H9 (cell line): Measurements from ENCODE around the gene CLCN5. TPM values are rescaled to one million over a fixed set of nuclear protein-coding genes. Genes with fewer than 3 reads are reported as not detected.

Experiments used
- DNase-seq: peaks from one replicate; pipeline ENCODE4 v3.0.0-alpha.2; 2017
- H2AFZ ChIP-seq: one replicate; pipeline ENCODE4 v1.6.1; 2013; ENCODE audit warnings: mild to moderate bottlenecking, low read length, control low read depth, moderate library complexity
- H2AK5ac ChIP-seq: 2 replicates; pipeline ENCODE4 v1.6.1; 2013; ENCODE audit warnings: low read length, control low read depth, mixed read lengths; ENCODE audit not compliant: insufficient read length
- H2BK120ac ChIP-seq: one replicate; pipeline ENCODE4 v1.6.1; 2013; ENCODE audit warnings: low read depth, mild to moderate bottlenecking, low read length, control low read depth, inconsistent platforms; ENCODE audit not compliant: poor library complexity, severe bottlenecking
- H2BK12ac ChIP-seq: 2 replicates; pipeline ENCODE4 v1.6.1; 2013; ENCODE audit warnings: low read length, control low read depth, mixed read lengths, low read depth; ENCODE audit not compliant: insufficient read length
- H2BK15ac ChIP-seq: 2 replicates; pipeline ENCODE4 v1.6.1; 2013; ENCODE audit warnings: low read depth, low read length, control low read depth
- H2BK20ac ChIP-seq: one replicate; pipeline ENCODE4 v1.6.1; 2013; ENCODE audit warnings: low read depth, mild to moderate bottlenecking, low read length, control low read depth, inconsistent platforms; ENCODE audit not compliant: poor library complexity, severe bottlenecking
- H2BK5ac ChIP-seq: 2 replicates; pipeline ENCODE4 v1.6.1; 2013; ENCODE audit warnings: low read length, control low read depth, mixed read lengths; ENCODE audit not compliant: insufficient read length
- H3K14ac ChIP-seq: 2 replicates; pipeline ENCODE4 v1.6.1; 2013; ENCODE audit warnings: low read length, control low read depth; ENCODE audit not compliant: insufficient read depth
- H3K18ac ChIP-seq: 2 replicates; pipeline ENCODE4 v1.6.1; 2013; ENCODE audit warnings: low read depth, mild to moderate bottlenecking, mixed read lengths, low read length, control low read depth; ENCODE audit not compliant: insufficient read length
- H3K23ac ChIP-seq: 2 replicates; pipeline ENCODE4 v1.6.1; 2013; ENCODE audit warnings: low read length, control low read depth, mixed read lengths, low read depth; ENCODE audit not compliant: insufficient read length
- H3K23me2 ChIP-seq: 2 replicates; pipeline ENCODE4 v1.6.1; 2013; ENCODE audit warnings: low read depth, mild to moderate bottlenecking, mixed read lengths, low read length, control low read depth; ENCODE audit not compliant: insufficient read length, poor library complexity, severe bottlenecking
- H3K27ac ChIP-seq: 2 replicates; pipeline ENCODE4 v1.5.1; 2013; ENCODE audit warnings: low read length, control low read depth, mixed read lengths, low read depth; ENCODE audit not compliant: insufficient read length
- H3K27me3 ChIP-seq: 2 replicates; pipeline ENCODE4 v1.6.1; 2013; ENCODE audit warnings: low read length, control low read depth, inconsistent platforms; ENCODE audit not compliant: insufficient read depth
- H3K4ac ChIP-seq: 2 replicates; pipeline ENCODE4 v1.6.1; 2013; ENCODE audit warnings: low read depth, mild to moderate bottlenecking, control low read depth, inconsistent platforms, low read length, moderate library complexity
- H3K4me1 ChIP-seq: 2 replicates; pipeline ENCODE4 v1.6.1; 2013; ENCODE audit warnings: low read length, control low read depth, inconsistent platforms; ENCODE audit not compliant: insufficient read depth
- H3K4me2 ChIP-seq: 2 replicates; pipeline ENCODE4 v1.6.1; 2013; ENCODE audit warnings: low read length, control low read depth, mixed read lengths; ENCODE audit not compliant: insufficient read length, insufficient read depth
- H3K56ac ChIP-seq: 2 replicates; pipeline ENCODE4 v1.6.1; 2013; ENCODE audit warnings: low read depth, mild to moderate bottlenecking, mixed read lengths, low read length, control low read depth; ENCODE audit not compliant: insufficient read length
- H3K79me1 ChIP-seq: 2 replicates; pipeline ENCODE4 v1.6.1; 2013; ENCODE audit warnings: low read depth, mild to moderate bottlenecking, moderate library complexity, low read length, control low read depth, inconsistent platforms; ENCODE audit not compliant: insufficient read depth, poor library complexity, severe bottlenecking
- H3K79me2 ChIP-seq: 2 replicates; pipeline ENCODE4 v1.6.1; 2013; ENCODE audit warnings: low read length, control low read depth, inconsistent platforms; ENCODE audit not compliant: insufficient read depth
- H3K9ac ChIP-seq: 2 replicates; pipeline ENCODE4 v1.6.1; 2013; ENCODE audit warnings: low read length, control low read depth, mixed read lengths; ENCODE audit not compliant: insufficient read length; ENCODE audit errors: extremely low read depth
- H3K9me3 ChIP-seq: one replicate; pipeline ENCODE4 v1.6.1; 2013; ENCODE audit warnings: low read depth, low read length, inconsistent platforms; ENCODE audit not compliant: control insufficient read depth
- H3T11ph ChIP-seq: one replicate; pipeline ENCODE4 v1.6.1; 2013; ENCODE audit warnings: mild to moderate bottlenecking, low read length, control low read depth, inconsistent platforms
- H4K20me1 ChIP-seq: one replicate; pipeline ENCODE4 v1.6.1; 2013; ENCODE audit not compliant: control insufficient read depth, insufficient read length, insufficient read depth
- H4K5ac ChIP-seq: 2 replicates; pipeline ENCODE4 v1.6.1; 2013; ENCODE audit warnings: low read depth, mild to moderate bottlenecking, mixed read lengths, low read length, control low read depth; ENCODE audit not compliant: insufficient read length
- H4K8ac ChIP-seq: replicated peaks from 2 replicates; pipeline ENCODE4 v1.6.1; 2013; ENCODE audit warnings: low read length, control low read depth, mixed read lengths, low read depth; ENCODE audit not compliant: insufficient read length
- H4K91ac ChIP-seq: 2 replicates; pipeline ENCODE4 v1.6.1; 2013; ENCODE audit warnings: low read depth, mild to moderate bottlenecking, moderate library complexity, mixed read lengths, low read length, control low read depth; ENCODE audit not compliant: insufficient read length
- H3K27ac Mint-ChIP-seq, 3 experiments: 2 replicates in 2 of 3; 3 replicates in 1 of 3; pipeline ENCODE4 v1.8.0; 2020 to 2021; ENCODE audit warnings: mixed read lengths in 3 of 3, mild to moderate bottlenecking in 1 of 3, moderate library complexity in 1 of 3
- H3K27me3 Mint-ChIP-seq: 2 replicates; pipeline ENCODE4 v1.8.0; 2021; ENCODE audit warnings: low read depth, mild to moderate bottlenecking, moderate library complexity, mixed read lengths
- H3K36me3 Mint-ChIP-seq, 3 experiments: 2 replicates in 2 of 3; 3 replicates in 1 of 3; pipeline ENCODE4 v1.8.0; 2020 to 2021; ENCODE audit warnings: low read depth in 3 of 3, mixed read lengths in 3 of 3; ENCODE audit not compliant: insufficient read depth in 1 of 3
- H3K4me1 Mint-ChIP-seq, 2 experiments: 2 replicates each; pipeline ENCODE4 v1.8.0; 2020; ENCODE audit warnings: mixed read lengths in 2 of 2
- H3K4me3 Mint-ChIP-seq, 2 experiments: 2 replicates in 1 of 2; 3 replicates in 1 of 2; pipeline ENCODE4 v1.8.0; 2020 to 2021; ENCODE audit warnings: mild to moderate bottlenecking in 2 of 2, mixed read lengths in 2 of 2, moderate library complexity in 1 of 2
- H3K9me3 Mint-ChIP-seq, 2 experiments: 2 replicates in 1 of 2; 3 replicates in 1 of 2; pipeline ENCODE4 v1.8.0; 2020; ENCODE audit warnings: mild to moderate bottlenecking in 2 of 2, mixed read lengths in 2 of 2, moderate library complexity in 1 of 2
- CTCF ChIP-seq: fragments of 200-600 bp; sonication (generic); conservative IDR thresholded peaks from 3 replicates; pipeline ENCODE4 v1.8.0; 2021; ENCODE audit warnings: antibody characterized with exemption, mild to moderate bottlenecking
- WGBS: extraction: QIAGEN DNeasy Blood & Tissue Kit; methylation state at CpG from one replicate; pipeline ENCODE4 v1.1.7; 2013; ENCODE audit warnings: missing lambda C conversion rate, low lambda C conversion rate, mixed read lengths; ENCODE audit not compliant: insufficient read length; ENCODE audit errors: extremely low coverage; 5-methylcytosine and 5-hydroxymethylcytosine counted together
- total RNA-seq: library from RNA; stranded (reverse); gene quantifications from 2 replicates; pipeline ENCODE4 v1.2.1, GENCODE V29; 2021

Gene CLCN5
- total RNA-seq, 1 experiment from 2014 or later = 5.9 TPM

GRCh38 chrX:49876750-49877149 is 45.6 kb upstream of the CLCN5 start:
- Histone ChIP-seq H3K4me1 (0 out of 2 replicates have a peak, but pooled peaks cover 3% of the 10 kb centered on the region), H4K8ac (no peak overlapping the region), H3K23me2 (peaks cover 6% of the 10 kb centered on the region), H3K9me3 (peaks cover 30% of the 10 kb centered on the region), H3K79me1 (no peaks in the 10 kb centered on the region), H3K9ac (no peak overlapping the region), H2BK15ac (no peak overlapping the region), H3K56ac (no peak overlapping the region), H3K14ac (no peak overlapping the region), H2BK120ac (no peak overlapping the region), H3T11ph (no peak overlapping the region), H2BK5ac (no peak overlapping the region), H3K4ac (no peak overlapping the region), H3K4me2 (no peak overlapping the region), H2BK20ac (no peak overlapping the region), H3K27me3 (no peaks in the 10 kb centered on the region; the same call in 1 of the 2 replicates), H4K5ac (no peak overlapping the region), H2BK12ac (no peak overlapping the region), H4K91ac (no peak overlapping the region), H4K20me1 (no peaks in the 10 kb centered on the region), H3K79me2 (no peaks in the 10 kb centered on the region), H2AK5ac (no peak overlapping the region), H3K18ac (no peak overlapping the region), H3K27ac (no peak overlapping the region), H2AFZ (no peak overlapping the region), H3K23ac (no peak overlapping the region)
- no CpG with 5 or more reads among the region's 3 CpGs for WGBS
- no peak overlapping the region for H3K4me3 Mint-ChIP-seq
- H3K36me3 Mint-ChIP-seq = peaks cover 8 to 17% (median 15%) of the 10 kb centered on the region in 3 experiments; a peak in 5 of 7 replicates
- peaks cover 43 to 61% of the 10 kb centered on the region in 2 experiments for H3K9me3 Mint-ChIP-seq
- H3K4me1 Mint-ChIP-seq = peaks cover 7% of the 10 kb centered on the region in 2 experiments
- peaks cover 18% of the 10 kb centered on the region for H3K27me3 Mint-ChIP-seq
- TF ChIP-seq CTCF = peak; percentile 64
- no peak overlapping the region for H3K27ac Mint-ChIP-seq
- no peak for DNase-seq
